ENCODE measurements around the gene MAP2K3. TPM values are rescaled to one million over a fixed set of nuclear protein-coding genes. Genes with fewer than 3 reads are reported as not detected.
A peak's percentile ranks its signal among the peaks of the same experiment; 100 is the strongest.
"Not testable (repeated sequence)": the region's sequence is repeated elsewhere in the genome, so short reads cannot be mapped to it uniquely, and the experiment has no call there.

The MAP2K3 gene
- total and polyA plus RNA-seq, 2 of the 4 experiments (the other 2 are of a cell fraction), result 23.5 to 82.2 TPM

- H2BK120ac ChIP-seq (ENCODE audit: low read depth, low read length); H3K4ac ChIP-seq (ENCODE audit: low read depth, low read length); H2BK15ac ChIP-seq (ENCODE audit: low read depth, low read length); in situ Hi-C loops (cut with MboI; ENCODE audit: low sequenced_read_pairs); BruUV-seq (replicated peaks); H3K14ac ChIP-seq (replicated peaks; ENCODE audit: low read depth, low read length); H4K91ac ChIP-seq (ENCODE audit: insufficient read depth, low read depth, low read length); H2BK5ac ChIP-seq (ENCODE audit: low read depth, low read length, poor library complexity, severe bottlenecking); H4K20me1 ChIP-seq (ENCODE audit: insufficient read depth, low read length); H3K23ac ChIP-seq (ENCODE audit: low read depth, low read length); H2AK5ac ChIP-seq (ENCODE audit: low read depth, low read length); intact Hi-C loops (cut with micrococcal nuclease); POLR2A ChIA-PET (ENCODE audit: unreplicated experiment); DNase-seq; ATAC-seq (ENCODE audit: low read depth); H3K56ac ChIP-seq (ENCODE audit: extremely low read depth, insufficient read depth, low read length); H2AK9ac ChIP-seq (replicated peaks; ENCODE audit: low read depth, low read length, poor library complexity); H2BK20ac ChIP-seq (ENCODE audit: low read depth, low read length); H3K9me3 ChIP-seq (ENCODE audit: control insufficient read depth, insufficient read depth, low read length); H3K18ac ChIP-seq (ENCODE audit: low read depth, low read length); H3K27me3 ChIP-seq (ENCODE audit: control insufficient read depth, insufficient read depth, low read length); H3K27ac ChIP-seq (ENCODE audit: insufficient read depth, low read length); H3K4me2 ChIP-seq (ENCODE audit: low read depth, low read length); H4K5ac ChIP-seq (ENCODE audit: low read depth, low read length); H3K9me1 ChIP-seq (ENCODE audit: insufficient read depth, low read length); H3K9ac ChIP-seq (ENCODE audit: low read depth, low read length); H3K36me3 ChIP-seq (ENCODE audit: control insufficient read depth, insufficient read depth, low read length); H3K79me1 ChIP-seq (ENCODE audit: low read depth in 1 of 2, low read length in 2 of 2); CTCF ChIA-PET; dilution Hi-C loops (cut with HindIII; ENCODE audit: low sequenced_read_pairs, unreplicated experiment); H4K8ac ChIP-seq (ENCODE audit: low read depth in 2 of 2, low read length in 2 of 2); H3K4me1 ChIP-seq (ENCODE audit: control insufficient read depth, insufficient read depth, low read length); H2AFZ ChIP-seq (replicated peaks; ENCODE audit: low read length, poor library complexity); H3K4me3 ChIP-seq (ENCODE audit: insufficient read depth, low read depth, low read length): not testable (repeated sequence)
- 93% methylated on average over 2 of the region's 4 CpGs; no CpG with 5 or more reads in 1 of the 2 experiments for WGBS, 2 experiments (ENCODE audit: extremely low coverage in 2 of 2, insufficient read length in 1 of 2)
- TF ChIP-seq CEBPB (IDR thresholded peaks at IDR 0.05; ENCODE audit: low read depth, low read length), result peak; percentile 37; the same call in 1 of the 2 replicates
These were observed 52.2 kb downstream of the MAP2K3 start for GRCh38 chr17:21336541-21337294.

GRCh38 chr17:21337981-21338625 lies 53.6 kb downstream of the MAP2K3 start:
- H3K9me1 ChIP-seq (ENCODE audit: insufficient read depth, low read length); DNase-seq; H3K4me1 ChIP-seq (ENCODE audit: control insufficient read depth, insufficient read depth, low read length); in situ Hi-C loops (cut with MboI; ENCODE audit: low sequenced_read_pairs); H3K56ac ChIP-seq (ENCODE audit: extremely low read depth, insufficient read depth, low read length); H3K79me1 ChIP-seq (ENCODE audit: low read depth in 1 of 2, low read length in 2 of 2); H4K8ac ChIP-seq (ENCODE audit: low read depth in 2 of 2, low read length in 2 of 2); dilution Hi-C loops (cut with HindIII; ENCODE audit: low sequenced_read_pairs, unreplicated experiment); POLR2A ChIA-PET (ENCODE audit: unreplicated experiment); H3K9ac ChIP-seq (ENCODE audit: low read depth, low read length); H4K20me1 ChIP-seq (ENCODE audit: insufficient read depth, low read length); H3K18ac ChIP-seq (ENCODE audit: low read depth, low read length); H3K27me3 ChIP-seq (ENCODE audit: control insufficient read depth, insufficient read depth, low read length); H2BK20ac ChIP-seq (ENCODE audit: low read depth, low read length); H3K4ac ChIP-seq (ENCODE audit: low read depth, low read length); H3K14ac ChIP-seq (replicated peaks; ENCODE audit: low read depth, low read length); ATAC-seq (ENCODE audit: low read depth); CTCF ChIA-PET; H4K91ac ChIP-seq (ENCODE audit: insufficient read depth, low read depth, low read length); H2AFZ ChIP-seq (replicated peaks; ENCODE audit: low read length, poor library complexity); H3K23ac ChIP-seq (ENCODE audit: low read depth, low read length); H2AK5ac ChIP-seq (ENCODE audit: low read depth, low read length); intact Hi-C loops (cut with micrococcal nuclease); H3K9me3 ChIP-seq (ENCODE audit: control insufficient read depth, insufficient read depth, low read length); H3K4me3 ChIP-seq (ENCODE audit: insufficient read depth, low read depth, low read length); H3K4me2 ChIP-seq (ENCODE audit: low read depth, low read length); H2AK9ac ChIP-seq (replicated peaks; ENCODE audit: low read depth, low read length, poor library complexity); BruUV-seq (replicated peaks); H2BK5ac ChIP-seq (ENCODE audit: low read depth, low read length, poor library complexity, severe bottlenecking); H4K5ac ChIP-seq (ENCODE audit: low read depth, low read length); H3K36me3 ChIP-seq (ENCODE audit: control insufficient read depth, insufficient read depth, low read length); H3K27ac ChIP-seq (ENCODE audit: insufficient read depth, low read length); H2BK120ac ChIP-seq (ENCODE audit: low read depth, low read length); H2BK15ac ChIP-seq (ENCODE audit: low read depth, low read length): not testable (repeated sequence)
- 67% methylated on average over 1 of the region's 8 CpGs; no CpG with 5 or more reads in 1 of the 2 experiments for WGBS, 2 experiments (ENCODE audit: extremely low coverage in 2 of 2, insufficient read length in 1 of 2)
